SK-N-SH treated with all-trans-retinoic acid at 6 μM for 48 hours (cell line): ENCODE data around the gene ANK2.

Experiments
- ATAC-seq: fragments of 200-7000 bp; cut with Tn5 transposase; 3 replicates; pipeline ENCODE4 v1.9.1; 2020; ENCODE audit warnings: mild to moderate bottlenecking, moderate library complexity
- BACH2 ChIP-seq: fragments of 250-450 bp; sonication (Bioruptor Pico); IDR thresholded peaks from 2 replicates; pipeline ENCODE4 v1.9.0; 2021; ENCODE audit warnings: mild to moderate bottlenecking, borderline replicate concordance
- CREB5 ChIP-seq: fragments of 250-450 bp; sonication (Bioruptor Pico); IDR thresholded peaks from 2 replicates; pipeline ENCODE4 v1.5.1; 2020; ENCODE audit warnings: low read depth, mild to moderate bottlenecking, moderate library complexity
- CSDC2 ChIP-seq: fragments of 250-450 bp; sonication (Bioruptor Pico); IDR thresholded peaks from 2 replicates; pipeline ENCODE4 v1.5.0; 2020; ENCODE audit warnings: mild to moderate bottlenecking, moderate library complexity
- CSRNP3 ChIP-seq: fragments of 250-450 bp; sonication (Bioruptor Pico); IDR thresholded peaks from 2 replicates; pipeline ENCODE4 v1.5.1; 2021; ENCODE audit warnings: mild to moderate bottlenecking, moderate library complexity
- ESRRG ChIP-seq: fragments of 250-450 bp; sonication (Bioruptor Pico); IDR thresholded peaks from 2 replicates; pipeline ENCODE4 v1.6.1; 2021; ENCODE audit warnings: mild to moderate bottlenecking
- ISL1 ChIP-seq: fragments of 250-450 bp; sonication (Bioruptor Pico); IDR thresholded peaks from 2 replicates; pipeline ENCODE4 v2.1.2; 2022; ENCODE audit warnings: mild to moderate bottlenecking, moderate library complexity
- OSR1 ChIP-seq: fragments of 250-450 bp; sonication (Bioruptor Pico); IDR thresholded peaks from 2 replicates; pipeline ENCODE4 v1.8.0; 2022; ENCODE audit warnings: moderate library complexity, mild to moderate bottlenecking, inconsistent platforms
- POU6F1 ChIP-seq: fragments of 250-450 bp; sonication (Bioruptor Pico); IDR thresholded peaks from 2 replicates; pipeline ENCODE4 v1.8.0; 2021; ENCODE audit warnings: low read depth, mild to moderate bottlenecking, moderate library complexity, borderline replicate concordance
- PPARA ChIP-seq: fragments of 250-450 bp; sonication (Bioruptor Pico); IDR thresholded peaks from 2 replicates; pipeline ENCODE4 v1.5.0; 2020; ENCODE audit warnings: mild to moderate bottlenecking, borderline replicate concordance
- RARB ChIP-seq: fragments of 250-450 bp; sonication (Bioruptor Pico); IDR thresholded peaks from 2 replicates; pipeline ENCODE4 v1.8.0; 2021; ENCODE audit warnings: mild to moderate bottlenecking, moderate library complexity
- SNAI2 ChIP-seq: fragments of 250-450 bp; sonication (Bioruptor Pico); IDR thresholded peaks from 2 replicates; pipeline ENCODE4 v1.5.0; 2020; ENCODE audit warnings: mild to moderate bottlenecking, moderate library complexity
- TCF4 ChIP-seq: fragments of 250-450 bp; sonication (Bioruptor Pico); IDR thresholded peaks from 2 replicates; pipeline ENCODE4 v1.8.0; 2021; ENCODE audit warnings: mild to moderate bottlenecking, moderate library complexity, borderline replicate concordance
- TOX ChIP-seq: fragments of 250-450 bp; sonication (Bioruptor Pico); IDR thresholded peaks from 2 replicates; pipeline ENCODE4 v1.8.0; 2021; ENCODE audit warnings: mild to moderate bottlenecking, moderate library complexity, borderline replicate concordance
- TSHZ2 ChIP-seq: fragments of 250-450 bp; sonication (Bioruptor Pico); IDR thresholded peaks from 2 replicates; pipeline ENCODE4 v1.5.0; 2020; ENCODE audit warnings: mild to moderate bottlenecking, moderate library complexity
- ZC3H10 ChIP-seq: fragments of 250-450 bp; sonication (Bioruptor Pico); IDR thresholded peaks from 2 replicates; pipeline ENCODE4 v1.5.1; 2021; ENCODE audit warnings: mild to moderate bottlenecking, moderate library complexity
- ZFP3 ChIP-seq: fragments of 250-450 bp; sonication (Bioruptor Pico); IDR thresholded peaks from 2 replicates; pipeline ENCODE4 v1.5.0; 2020; ENCODE audit warnings: mild to moderate bottlenecking, moderate library complexity
- ZFP30 ChIP-seq: fragments of 450-650 bp; formaldehyde crosslinking; IDR thresholded peaks from 2 replicates; pipeline ENCODE4 v1.5.0; 2022; ENCODE audit warnings: mild to moderate bottlenecking, moderate library complexity
- ZNF565 ChIP-seq: fragments of 450-650 bp; formaldehyde crosslinking; conservative IDR thresholded peaks from 2 replicates; pipeline ENCODE4 v1.5.0; 2020; ENCODE audit warnings: low read depth, mild to moderate bottlenecking, moderate library complexity
- TF ChIP-seq, protein P1 (sequence below): fragments of 250-450 bp; sonication (Bioruptor Pico); IDR thresholded peaks from 2 replicates; pipeline ENCODE4 v1.8.0; 2020; ENCODE audit warnings: mild to moderate bottlenecking, moderate library complexity, borderline replicate concordance

ANK2 gene

GRCh38 chr4:113312529-113312928 is 263.1 kb downstream of the ANK2 start:
- no peak for ATAC-seq
- no peak for TF ChIP-seq PPARA (CRISPR knock-in tag)
- TF ChIP-seq, all 23 proteins: peak for 0

GRCh38 chr4:113314426-113314825 is 265.0 kb downstream of the ANK2 start:
- TF ChIP-seq SNAI2 (CRISPR knock-in tag): no peak
- no peak for TF ChIP-seq TSHZ2
- no peak for TF ChIP-seq PPARA (CRISPR knock-in tag)
- TF ChIP-seq CSDC2 (CRISPR knock-in tag): no peak
- TF ChIP-seq ISL1 (CRISPR knock-in tag): no peak
- no peak for TF ChIP-seq ZC3H10
- TF ChIP-seq TCF4: no peak
- no peak for TF ChIP-seq ZFP3 (CRISPR knock-in tag)
- ATAC-seq: no peak

- TF ChIP-seq CREB5 (CRISPR knock-in tag) (no peak), TOX (CRISPR knock-in tag) (no peak), ZFP3 (CRISPR knock-in tag) (no peak), OSR1 (CRISPR knock-in tag) (no peak), BACH2 (no peak), ZC3H10 (no peak), ZFP30 (CRISPR knock-in tag) (no peak), TSHZ2 (no peak), POU6F1 (CRISPR knock-in tag) (no peak), CSDC2 (CRISPR knock-in tag) (no peak), SNAI2 (CRISPR knock-in tag) (no peak), ZNF565 (CRISPR knock-in tag) (no peak)
- TF ChIP-seq, protein P1, sequence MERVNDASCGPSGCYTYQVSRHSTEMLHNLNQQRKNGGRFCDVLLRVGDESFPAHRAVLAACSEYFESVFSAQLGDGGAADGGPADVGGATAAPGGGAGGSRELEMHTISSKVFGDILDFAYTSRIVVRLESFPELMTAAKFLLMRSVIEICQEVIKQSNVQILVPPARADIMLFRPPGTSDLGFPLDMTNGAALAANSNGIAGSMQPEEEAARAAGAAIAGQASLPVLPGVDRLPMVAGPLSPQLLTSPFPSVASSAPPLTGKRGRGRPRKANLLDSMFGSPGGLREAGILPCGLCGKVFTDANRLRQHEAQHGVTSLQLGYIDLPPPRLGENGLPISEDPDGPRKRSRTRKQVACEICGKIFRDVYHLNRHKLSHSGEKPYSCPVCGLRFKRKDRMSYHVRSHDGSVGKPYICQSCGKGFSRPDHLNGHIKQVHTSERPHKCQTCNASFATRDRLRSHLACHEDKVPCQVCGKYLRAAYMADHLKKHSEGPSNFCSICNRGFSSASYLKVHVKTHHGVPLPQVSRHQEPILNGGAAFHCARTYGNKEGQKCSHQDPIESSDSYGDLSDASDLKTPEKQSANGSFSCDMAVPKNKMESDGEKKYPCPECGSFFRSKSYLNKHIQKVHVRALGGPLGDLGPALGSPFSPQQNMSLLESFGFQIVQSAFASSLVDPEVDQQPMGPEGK (CRISPR knock-in tag): no peak
- ATAC-seq: no peak
These were observed 267.4 kb downstream of the ANK2 start for GRCh38 chr4:113316879-113317278.

DNA sequence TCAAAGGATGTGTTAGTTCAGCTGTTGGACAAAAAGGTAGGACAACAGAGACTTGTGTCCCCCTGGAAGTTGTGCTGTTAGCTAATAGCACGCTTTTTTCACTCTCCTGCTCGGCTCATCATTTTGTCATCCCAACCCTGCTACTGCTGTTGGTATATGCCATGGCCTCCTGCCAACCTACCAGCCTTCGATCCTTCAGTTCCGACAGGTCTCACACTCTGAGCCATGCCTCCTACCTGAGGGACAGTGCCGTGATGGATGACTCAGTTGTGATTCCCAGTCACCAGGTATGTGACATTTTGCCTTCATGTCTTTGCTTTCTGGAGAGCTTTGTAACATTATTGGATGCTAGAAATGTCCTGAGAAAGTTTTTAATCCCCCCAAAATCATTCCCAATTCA is 268.1 kb downstream of the ANK2 start:
- ATAC-seq: no peak
- TF ChIP-seq ESRRG (CRISPR knock-in tag): no peak
- TF ChIP-seq ZFP30 (CRISPR knock-in tag): no peak
- TF ChIP-seq CSDC2 (CRISPR knock-in tag): no peak
- TF ChIP-seq POU6F1 (CRISPR knock-in tag): no peak
- TF ChIP-seq, protein P1 (CRISPR knock-in tag): no peak
- no peak for TF ChIP-seq ZC3H10
- no peak for TF ChIP-seq CSRNP3
- no peak for TF ChIP-seq TOX (CRISPR knock-in tag)
- no peak for TF ChIP-seq OSR1 (CRISPR knock-in tag)
- TF ChIP-seq ZFP3 (CRISPR knock-in tag): no peak
- TF ChIP-seq RARB (CRISPR knock-in tag): no peak
